ENCODE data around the gene GPX4.

GRCh38 chr19:1117654-1118053 lies 13.9 kb downstream of the GPX4 start:
- TF ChIP-seq, protein P1, sequence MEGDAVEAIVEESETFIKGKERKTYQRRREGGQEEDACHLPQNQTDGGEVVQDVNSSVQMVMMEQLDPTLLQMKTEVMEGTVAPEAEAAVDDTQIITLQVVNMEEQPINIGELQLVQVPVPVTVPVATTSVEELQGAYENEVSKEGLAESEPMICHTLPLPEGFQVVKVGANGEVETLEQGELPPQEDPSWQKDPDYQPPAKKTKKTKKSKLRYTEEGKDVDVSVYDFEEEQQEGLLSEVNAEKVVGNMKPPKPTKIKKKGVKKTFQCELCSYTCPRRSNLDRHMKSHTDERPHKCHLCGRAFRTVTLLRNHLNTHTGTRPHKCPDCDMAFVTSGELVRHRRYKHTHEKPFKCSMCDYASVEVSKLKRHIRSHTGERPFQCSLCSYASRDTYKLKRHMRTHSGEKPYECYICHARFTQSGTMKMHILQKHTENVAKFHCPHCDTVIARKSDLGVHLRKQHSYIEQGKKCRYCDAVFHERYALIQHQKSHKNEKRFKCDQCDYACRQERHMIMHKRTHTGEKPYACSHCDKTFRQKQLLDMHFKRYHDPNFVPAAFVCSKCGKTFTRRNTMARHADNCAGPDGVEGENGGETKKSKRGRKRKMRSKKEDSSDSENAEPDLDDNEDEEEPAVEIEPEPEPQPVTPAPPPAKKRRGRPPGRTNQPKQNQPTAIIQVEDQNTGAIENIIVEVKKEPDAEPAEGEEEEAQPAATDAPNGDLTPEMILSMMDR (IDR thresholded peaks at IDR 0.05), result no peak
- no peak for TF ChIP-seq EZH2 (IDR thresholded peaks at IDR 0.05; ENCODE audit: borderline replicate concordance, insufficient read depth, low read depth, low read length, poor library complexity, severe bottlenecking)
